Measurements from ENCODE around the gene ZMIZ1. TPM values are rescaled to one million over a fixed set of nuclear protein-coding genes. Genes with fewer than 3 reads are reported as not detected.

ZMIZ1 gene
- total RNA-seq, 1 experiment from 2014 or later = 28.4 TPM

- H3K79me2 ChIP-seq (ENCODE audit: insufficient read depth, low read length) = no peaks in the 10 kb centered on the region
- H3K9me2 ChIP-seq (ENCODE audit: insufficient read depth) = no peaks in the 10 kb centered on the region
- H4K20me1 ChIP-seq (ENCODE audit: insufficient read depth) = no peaks in the 10 kb centered on the region
- ChIA-PET POLR2A (no interaction called here), RAD21 (ENCODE audit: low non-redundant PET in 1 of 2, low total read pairs in 2 of 2, uncharacterized antibody in 2 of 2, unreplicated experiment in 2 of 2) (no interaction called here), CTCF (no interaction called here)
- H2AFZ ChIP-seq (ENCODE audit: low read depth, low read length, poor library complexity, severe bottlenecking) = no peak overlapping the region
- intact Hi-C loops (cut with micrococcal nuclease) = no loop called here
- H3K27me3 ChIP-seq (ENCODE audit: insufficient read depth, low read length) = no peaks in the 10 kb centered on the region
- H3K9ac ChIP-seq (ENCODE audit: low read length) = no peak overlapping the region
- TF ChIP-seq POLR2AphosphoS5 (IDR thresholded peaks at IDR 0.05; ENCODE audit: low read depth, low read length) (no peak), CBX3 (IDR thresholded peaks at IDR 0.05; ENCODE audit: low read depth) (no peak), TCF7L2 (IDR thresholded peaks at IDR 0.05; ENCODE audit: borderline replicate concordance, extremely low read depth, insufficient read depth, insufficient read length) (no peak), JUND (IDR thresholded peaks at IDR 0.05) (no peak), EGR1 (IDR thresholded peaks at IDR 0.05; ENCODE audit: low read depth) (no peak), RAD21 (IDR thresholded peaks at IDR 0.05; ENCODE audit: low read depth) (no peak), SP1 (IDR thresholded peaks at IDR 0.05; ENCODE audit: low read depth) (no peak), REST (IDR thresholded peaks at IDR 0.05; ENCODE audit: low read depth) (no peak), ZBTB33 (IDR thresholded peaks at IDR 0.05; ENCODE audit: extremely low read depth, insufficient replicate concordance, low read length) (no peak)
- H3K4me1 ChIP-seq (ENCODE audit: control insufficient read depth in 1 of 2, insufficient read depth in 2 of 2, low read length in 2 of 2) = peaks cover 12 to 16% of the 10 kb centered on the region in 2 experiments
- no TSS peak for BruUV-seq (replicated peaks)
- no peak overlapping the region for H3K4me2 ChIP-seq (ENCODE audit: low read length)
- no peak for DNase-seq (ENCODE audit: low read depth, low spot score)
- no peaks in the 10 kb centered on the region for H3K9me3 ChIP-seq (ENCODE audit: control insufficient read depth in 1 of 2, insufficient read depth in 1 of 2, low read depth in 1 of 2, low read length in 2 of 2)
- no peak overlapping the region for H3K27ac ChIP-seq (ENCODE audit: low read depth, low read length)
- ATAC-seq = no peak
- H3K4me3 ChIP-seq (replicated peaks in 1 of 2; ENCODE audit: low read depth in 1 of 2, low read length in 2 of 2) = no peak overlapping the region
- peaks cover 7 to 13% of the 10 kb centered on the region in 2 experiments; a peak in 2 of 4 replicates for H3K36me3 ChIP-seq (ENCODE audit: control insufficient read depth in 1 of 2, insufficient read depth in 2 of 2, low read length in 2 of 2)
Observed at GRCh38 chr10:79303631-79304478, 235.1 kb downstream of the ZMIZ1 start.
